NK-92 (cell line): ENCODE measurements around the gene SLC22A7.
"Not testable (repeated sequence)": the region's sequence is repeated elsewhere in the genome, so short reads cannot be mapped to it uniquely, and the experiment has no call there.

Source experiments
- DNase-seq: peaks from one replicate; lab custom pipeline; 2025; ENCODE audit not compliant: unreplicated experiment; lab: John Stamatoyannopoulos, UW

The SLC22A7 gene

GRCh38 chr6:43299338-43300293 is 1.6 kb downstream of the SLC22A7 start:
- DNase-seq = no peak

DNA sequence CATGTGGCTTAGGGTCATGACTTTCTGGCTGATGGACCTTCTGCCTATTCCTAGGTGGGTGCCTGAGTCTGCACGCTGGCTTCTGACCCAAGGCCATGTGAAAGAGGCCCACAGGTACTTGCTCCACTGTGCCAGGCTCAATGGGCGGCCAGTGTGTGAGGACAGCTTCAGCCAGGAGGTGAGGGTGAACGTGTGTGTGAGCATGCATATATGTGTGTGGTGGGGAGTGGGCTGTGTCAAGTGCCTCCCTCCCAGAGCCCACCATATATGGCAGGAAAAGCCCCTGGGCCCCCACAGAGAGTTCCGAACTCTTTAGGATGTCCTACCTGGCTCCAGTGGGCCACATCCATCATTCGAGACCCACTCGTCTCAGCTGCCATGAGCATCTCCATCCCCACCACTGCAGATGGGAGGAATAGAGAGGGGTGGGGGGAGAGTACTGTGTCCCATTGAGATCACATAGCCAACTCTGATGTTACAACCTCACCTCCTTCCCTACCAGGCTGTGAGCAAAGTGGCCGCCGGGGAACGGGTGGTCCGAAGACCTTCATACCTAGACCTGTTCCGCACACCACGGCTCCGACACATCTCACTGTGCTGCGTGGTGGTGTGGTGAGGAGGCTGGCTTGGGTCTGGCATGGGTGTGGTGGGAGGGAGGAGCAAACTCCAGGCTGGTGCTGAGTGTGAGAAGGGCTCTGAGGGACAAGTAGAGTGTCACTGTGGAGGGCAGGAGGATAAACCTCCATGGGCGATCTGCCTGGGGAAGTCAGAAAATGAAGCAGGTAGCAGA is 3.2 kb downstream of the SLC22A7 start:
- DNase-seq = no peak

DNA sequence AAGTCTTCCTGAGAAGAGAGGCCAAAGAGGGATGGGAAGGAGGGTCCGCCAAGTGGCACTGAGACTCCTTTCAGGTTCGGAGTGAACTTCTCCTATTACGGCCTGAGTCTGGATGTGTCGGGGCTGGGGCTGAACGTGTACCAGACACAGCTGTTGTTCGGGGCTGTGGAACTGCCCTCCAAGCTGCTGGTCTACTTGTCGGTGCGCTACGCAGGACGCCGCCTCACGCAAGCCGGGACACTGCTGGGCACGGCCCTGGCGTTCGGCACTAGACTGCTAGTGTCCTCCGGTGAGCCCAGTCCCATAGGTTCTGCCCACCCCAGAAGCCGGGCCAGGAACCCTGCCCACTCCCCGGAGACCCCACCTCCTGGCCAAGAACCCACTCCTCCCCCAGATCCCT is 4.1 kb downstream of the SLC22A7 start:
- DNase-seq = no peak

- DNase-seq = not testable (repeated sequence)
Measured at GRCh38 chr6:43303006-43303405, 4.9 kb downstream of the SLC22A7 start.

DNA sequence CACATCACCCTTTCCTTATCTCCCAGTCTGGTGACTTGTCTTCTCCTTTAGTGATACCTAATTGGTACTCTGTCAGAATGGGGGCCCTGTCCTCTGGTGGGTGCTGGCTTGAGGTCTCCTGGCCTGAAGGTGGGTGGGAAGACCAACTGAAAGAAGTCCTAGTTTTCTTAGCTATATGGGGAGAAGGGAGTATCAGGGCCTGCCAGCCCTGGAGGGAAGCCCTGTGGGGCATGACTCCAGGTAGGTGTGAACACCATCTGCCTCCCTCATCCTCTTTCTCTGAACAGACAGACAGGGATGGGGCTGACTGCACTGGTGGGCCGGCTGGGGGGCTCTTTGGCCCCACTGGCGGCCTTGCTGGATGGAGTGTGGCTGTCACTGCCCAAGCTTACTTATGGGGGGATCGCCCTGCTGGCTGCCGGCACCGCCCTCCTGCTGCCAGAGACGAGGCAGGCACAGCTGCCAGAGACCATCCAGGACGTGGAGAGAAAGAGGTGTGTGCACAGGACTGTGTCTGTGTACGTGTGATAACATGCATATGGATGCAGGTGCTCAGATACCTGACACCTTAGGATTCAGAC is 5.8 kb downstream of the SLC22A7 start:
- no peak for DNase-seq

- no peak for DNase-seq
Measured at GRCh38 chr6:43304361-43304760, 6.3 kb downstream of the SLC22A7 start.

- DNase-seq = no peak
Measured at GRCh38 chr6:43304882-43305281, 6.8 kb downstream of the SLC22A7 start.

DNA sequence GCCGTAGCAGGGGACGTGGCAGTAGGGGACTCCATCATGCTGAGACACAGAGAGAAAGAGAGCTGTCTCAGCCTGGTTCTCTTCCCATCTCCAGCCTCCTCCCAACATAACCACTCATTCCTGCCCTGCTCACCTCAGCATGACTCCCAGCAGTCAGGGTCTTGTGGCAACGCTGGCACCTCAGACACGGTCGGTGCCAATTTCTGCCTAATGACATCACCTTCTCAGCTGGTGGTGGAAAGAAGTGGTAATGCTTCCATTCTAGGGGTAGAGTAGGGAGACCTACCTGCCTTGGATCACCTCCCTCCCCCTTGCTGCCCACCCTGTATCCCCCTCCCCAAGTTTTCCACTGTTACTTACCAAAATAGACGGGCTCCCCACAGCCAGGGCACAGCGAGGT is 8.0 kb downstream of the SLC22A7 start:
- no peak for DNase-seq

DNA sequence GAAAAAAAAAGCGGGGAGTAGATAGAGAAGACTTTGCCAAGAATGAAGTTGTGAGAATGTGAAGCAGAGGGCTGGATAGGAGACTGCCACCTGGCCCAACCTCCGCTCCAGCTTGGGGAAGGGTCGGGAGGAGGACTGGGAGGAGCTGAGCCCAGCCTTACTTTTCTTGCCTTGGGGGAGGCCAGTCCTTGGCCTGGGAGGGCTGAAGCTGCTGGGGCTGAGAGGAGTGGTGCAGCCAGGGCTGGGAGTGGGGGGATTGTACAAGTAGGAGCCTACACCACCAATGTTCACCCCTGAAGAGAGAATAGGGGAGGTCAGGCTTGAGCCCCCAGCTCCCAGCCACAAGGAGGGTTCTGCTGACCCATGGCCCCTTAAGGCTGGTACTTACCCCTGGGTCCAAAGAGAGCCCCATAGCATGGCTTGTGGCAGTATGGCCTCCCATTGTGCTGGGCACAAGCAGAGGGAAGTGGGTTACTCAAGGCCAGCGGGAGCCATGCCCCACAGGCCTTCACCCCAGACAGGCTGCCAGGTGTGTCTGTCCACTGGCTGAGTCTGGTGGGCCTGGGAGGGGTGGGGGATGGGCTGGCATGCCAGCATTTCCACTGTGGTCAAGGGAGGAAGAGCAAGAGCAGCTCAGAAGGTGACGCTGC is 9.5 kb downstream of the SLC22A7 start:
- no peak for DNase-seq

- DNase-seq = no peak
Measured at GRCh38 chr6:43308101-43308989, 10.3 kb downstream of the SLC22A7 start, which contains the start of gene CRIP3. TSS of gene CRIP3 (minus strand) at chr6:43308826. CDS start at chr6:43308792, 34 bp downstream.

DNA sequence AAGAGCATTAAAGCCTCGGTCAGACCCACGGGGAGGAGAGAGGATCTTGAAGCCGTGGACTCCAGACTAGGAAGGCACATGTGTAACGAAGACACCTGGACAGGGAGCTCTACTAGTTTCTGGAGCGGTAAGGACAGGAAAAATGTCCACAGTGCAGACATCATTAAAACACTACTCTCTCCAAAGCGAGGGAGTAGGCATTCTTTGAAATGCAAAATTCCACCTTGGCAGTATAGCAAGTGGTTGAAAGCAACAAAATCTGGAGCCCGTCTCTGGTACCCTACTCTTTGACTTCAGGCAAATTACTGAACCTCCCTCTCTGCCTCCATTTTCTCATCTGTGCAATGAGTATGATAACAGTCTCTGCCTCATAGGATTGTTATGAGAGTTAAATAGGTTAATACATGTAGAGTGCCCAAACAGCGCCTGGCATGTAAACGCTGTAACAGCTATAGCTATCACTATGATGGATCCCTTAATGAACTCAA is 11.0 kb downstream of the SLC22A7 start:
- no peak for DNase-seq

DNA sequence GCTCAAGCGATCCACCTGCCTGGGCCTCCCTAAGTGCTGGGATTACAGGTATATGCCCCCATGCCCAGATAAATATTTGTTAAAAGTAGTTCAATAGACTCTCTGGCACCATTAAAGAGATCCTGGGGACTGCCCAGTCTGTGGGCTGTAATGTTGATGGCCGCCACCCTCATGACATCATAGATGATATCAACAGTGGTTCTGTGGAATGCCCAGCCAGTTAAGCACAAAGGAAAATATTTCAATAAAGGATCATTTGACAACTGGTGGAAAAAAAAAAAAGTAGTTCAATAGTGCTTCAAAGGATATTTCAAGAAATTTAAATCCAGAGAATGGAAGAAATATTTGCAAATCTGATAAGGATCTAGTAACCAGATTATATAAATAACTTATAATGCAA is 12.1 kb downstream of the SLC22A7 start:
- no peak for DNase-seq

- DNase-seq = no peak
Measured at GRCh38 chr6:43310624-43311023, 12.6 kb downstream of the SLC22A7 start.

DNA sequence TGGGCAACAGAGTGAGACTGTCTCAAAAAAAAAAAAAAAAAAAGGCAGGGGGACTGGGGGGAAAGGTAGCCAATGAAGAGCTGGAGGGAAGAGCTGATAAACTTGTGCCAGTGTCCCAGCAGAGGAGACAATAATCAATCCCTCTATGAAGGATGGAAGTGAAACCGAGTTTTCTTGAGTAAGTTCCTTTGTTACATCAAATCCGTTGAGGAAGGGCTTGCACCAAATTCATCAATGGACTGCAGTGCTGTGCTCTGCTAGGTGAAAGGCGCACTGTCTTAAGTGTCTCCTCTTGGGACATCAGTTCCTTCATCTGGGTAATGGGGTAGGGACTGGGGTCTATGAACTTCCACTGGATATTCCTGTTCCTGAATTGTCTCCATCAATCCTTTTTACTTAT is 13.6 kb downstream of the SLC22A7 start:
- no peak for DNase-seq

DNA sequence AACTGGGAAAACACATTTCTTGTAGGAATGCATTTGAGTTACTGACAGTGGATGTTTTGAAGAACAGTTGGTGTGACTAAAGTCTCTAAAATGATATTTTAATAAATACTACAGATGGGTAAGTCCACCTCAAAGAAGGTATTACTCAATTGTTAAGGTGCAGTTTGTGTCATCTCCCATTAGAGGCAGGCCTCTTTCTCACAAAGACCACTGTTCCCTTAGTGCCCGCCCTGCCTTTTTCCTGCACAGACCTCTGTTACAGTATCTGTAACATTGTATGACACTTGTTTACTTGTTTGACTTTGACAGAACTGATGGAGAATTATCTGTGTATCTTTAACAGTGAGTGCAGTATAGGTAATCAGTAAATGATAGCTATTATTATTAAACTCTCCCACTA is 15.8 kb downstream of the SLC22A7 start:
- no peak for DNase-seq

DNA sequence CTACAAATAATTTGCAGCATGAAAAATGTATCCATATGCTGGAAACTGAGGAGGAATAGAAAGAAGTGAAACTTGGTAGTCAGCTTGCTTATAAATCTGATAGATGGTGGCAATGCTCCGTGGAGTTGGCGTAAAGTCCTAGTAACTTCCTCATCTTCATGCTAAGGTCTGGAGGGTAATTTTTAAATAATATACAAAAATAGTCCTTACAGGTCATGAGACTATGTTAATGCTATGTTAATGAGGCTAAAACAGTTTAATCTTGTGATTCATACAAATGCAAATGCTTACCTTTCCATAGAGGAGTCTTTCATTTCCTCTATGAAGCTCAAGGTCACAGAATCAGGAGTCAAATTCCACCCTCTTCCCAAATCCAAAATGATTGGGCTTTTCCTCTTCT is 20.0 kb downstream of the SLC22A7 start:
- no peak for DNase-seq

DNA sequence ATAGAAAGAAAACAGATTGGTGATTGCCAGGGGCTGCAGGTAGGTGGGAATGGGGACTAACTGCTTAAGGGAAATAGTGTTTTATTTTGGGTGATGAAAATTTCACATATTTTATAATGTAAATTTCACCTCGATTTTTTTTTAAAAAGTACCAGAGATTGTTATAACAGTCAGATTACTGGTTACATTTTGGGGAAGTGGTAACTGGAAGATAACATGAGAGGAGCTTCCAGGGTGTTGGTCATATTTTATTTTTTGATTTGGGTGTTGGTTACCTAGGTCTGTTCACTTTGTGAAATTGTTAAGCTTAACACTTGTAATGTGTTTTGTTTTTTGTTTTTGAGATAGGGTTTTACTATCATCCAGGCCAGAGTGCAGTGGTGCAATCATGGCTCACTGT is 27.8 kb downstream of the SLC22A7 start:
- no peak for DNase-seq

- no peak for DNase-seq
Measured at GRCh38 chr6:43328528-43328927, 30.5 kb downstream of the SLC22A7 start.

- no peak for DNase-seq
Measured at GRCh38 chr6:43331470-43331869, 33.4 kb downstream of the SLC22A7 start.

DNA sequence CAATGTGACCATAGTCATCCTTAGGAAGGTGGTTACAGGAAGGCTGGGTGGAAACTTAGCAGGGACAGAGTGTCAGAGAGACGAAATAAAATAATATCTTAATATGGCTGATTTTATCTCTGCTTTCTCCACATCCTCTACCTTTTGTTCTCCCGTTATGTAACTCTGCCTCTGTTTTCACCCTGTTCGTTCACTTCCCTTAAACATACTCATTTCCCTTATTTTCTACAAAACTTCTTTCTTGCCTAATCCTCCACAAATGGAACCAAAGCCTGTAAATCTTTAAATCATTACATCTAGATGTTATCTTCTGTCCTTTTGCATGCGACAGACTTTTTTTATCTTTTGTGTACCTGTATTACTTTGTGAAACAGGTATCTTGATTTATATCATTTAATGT is 33.8 kb downstream of the SLC22A7 start:
- DNase-seq = no peak
